Epithelial cell of proximal tubule (primary cell): Measurements from ENCODE around the gene RALGAPB. TPM values are rescaled to one million over a fixed set of nuclear protein-coding genes. Genes with fewer than 3 reads are reported as not detected.

ENCODE experiments used
- DNase-seq: peaks from one replicate; pipeline ENCODE4 v3.0.0-alpha.2; 2011; ENCODE audit warnings: low read depth
- H3K4me3 ChIP-seq: 2 replicates; pipeline ENCODE4 v1.5.1; 2011; ENCODE audit warnings: low read depth, mild to moderate bottlenecking, low read length
- total RNA-seq: library from RNA; depleted of rRNA; stranded (reverse); fragments of >200 nt; gene quantifications from 2 replicates; pipeline ENCODE4 v1.2.3, GENCODE V29; 2015
- TF ChIP-seq, protein P1 (sequence below): conservative IDR thresholded peaks from 2 replicates; pipeline ENCODE4 v1.5.1; 2012; ENCODE audit warnings: low read depth, mild to moderate bottlenecking, low read length

Gene RALGAPB
- total RNA-seq, 1 donor from 2014 or later: 19.1 TPM

DNA sequence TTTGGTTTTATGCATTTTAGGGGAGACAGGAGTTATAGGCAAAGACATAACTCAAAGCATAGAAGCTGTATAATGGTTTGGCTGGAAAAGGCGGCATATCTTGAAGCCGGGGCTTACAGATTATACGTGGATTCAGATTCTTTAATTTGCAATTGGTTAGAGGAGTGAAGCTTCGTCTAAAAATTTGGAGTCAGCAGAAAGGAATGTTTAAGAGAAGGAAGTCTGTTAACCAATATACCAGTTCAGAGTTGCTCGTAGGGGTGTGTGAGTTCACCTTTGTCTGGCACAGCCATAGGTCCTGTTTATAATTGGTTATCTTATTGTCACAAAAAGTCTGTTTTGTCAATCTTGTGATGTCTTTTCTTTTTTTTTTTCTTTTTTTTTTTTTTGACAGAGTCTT, 137.9 kb downstream of the RALGAPB start:
- DNase-seq: peak; percentile 37
- TF ChIP-seq, protein P1, sequence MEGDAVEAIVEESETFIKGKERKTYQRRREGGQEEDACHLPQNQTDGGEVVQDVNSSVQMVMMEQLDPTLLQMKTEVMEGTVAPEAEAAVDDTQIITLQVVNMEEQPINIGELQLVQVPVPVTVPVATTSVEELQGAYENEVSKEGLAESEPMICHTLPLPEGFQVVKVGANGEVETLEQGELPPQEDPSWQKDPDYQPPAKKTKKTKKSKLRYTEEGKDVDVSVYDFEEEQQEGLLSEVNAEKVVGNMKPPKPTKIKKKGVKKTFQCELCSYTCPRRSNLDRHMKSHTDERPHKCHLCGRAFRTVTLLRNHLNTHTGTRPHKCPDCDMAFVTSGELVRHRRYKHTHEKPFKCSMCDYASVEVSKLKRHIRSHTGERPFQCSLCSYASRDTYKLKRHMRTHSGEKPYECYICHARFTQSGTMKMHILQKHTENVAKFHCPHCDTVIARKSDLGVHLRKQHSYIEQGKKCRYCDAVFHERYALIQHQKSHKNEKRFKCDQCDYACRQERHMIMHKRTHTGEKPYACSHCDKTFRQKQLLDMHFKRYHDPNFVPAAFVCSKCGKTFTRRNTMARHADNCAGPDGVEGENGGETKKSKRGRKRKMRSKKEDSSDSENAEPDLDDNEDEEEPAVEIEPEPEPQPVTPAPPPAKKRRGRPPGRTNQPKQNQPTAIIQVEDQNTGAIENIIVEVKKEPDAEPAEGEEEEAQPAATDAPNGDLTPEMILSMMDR: no peak
- H3K4me3 ChIP-seq: no peak overlapping the region

DNA sequence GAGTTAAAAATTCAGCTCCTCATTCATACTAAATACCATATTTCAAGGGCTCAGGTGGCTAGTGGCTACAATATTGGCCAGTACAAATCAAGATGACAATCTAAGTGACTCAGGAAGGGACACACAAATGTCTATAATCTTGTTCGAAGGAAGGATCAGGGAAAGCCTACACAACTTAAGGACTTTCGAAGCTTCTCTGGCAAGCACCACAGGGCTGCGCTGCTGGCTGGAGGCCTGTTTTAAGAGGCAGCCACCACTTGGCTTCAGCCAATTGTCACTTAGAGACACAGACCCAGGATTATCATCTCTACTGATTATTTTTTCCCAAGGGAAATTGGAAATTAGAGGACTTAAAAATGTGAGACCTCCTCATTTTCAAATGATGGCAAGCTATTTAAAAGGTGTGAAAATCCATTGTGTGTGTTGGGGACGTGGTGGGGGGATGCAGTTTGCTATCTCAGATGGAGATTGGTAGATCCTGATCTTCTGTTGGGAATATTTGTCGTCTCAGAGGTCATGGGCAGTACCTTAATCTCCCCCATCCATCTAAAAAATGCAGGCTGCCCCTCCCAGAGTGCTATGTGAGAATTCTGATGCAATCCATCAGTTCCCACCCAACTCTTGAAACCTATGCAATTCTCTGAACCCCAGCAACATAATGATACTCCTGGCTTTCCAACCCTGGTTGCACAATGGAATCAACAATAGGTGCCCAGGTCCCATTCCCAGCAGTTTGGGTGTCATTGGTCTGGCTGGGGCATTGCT, 140.3 kb downstream of the RALGAPB start:
- no peak overlapping the region for H3K4me3 ChIP-seq
- DNase-seq: no peak
- TF ChIP-seq, protein P1: no peak

DNA sequence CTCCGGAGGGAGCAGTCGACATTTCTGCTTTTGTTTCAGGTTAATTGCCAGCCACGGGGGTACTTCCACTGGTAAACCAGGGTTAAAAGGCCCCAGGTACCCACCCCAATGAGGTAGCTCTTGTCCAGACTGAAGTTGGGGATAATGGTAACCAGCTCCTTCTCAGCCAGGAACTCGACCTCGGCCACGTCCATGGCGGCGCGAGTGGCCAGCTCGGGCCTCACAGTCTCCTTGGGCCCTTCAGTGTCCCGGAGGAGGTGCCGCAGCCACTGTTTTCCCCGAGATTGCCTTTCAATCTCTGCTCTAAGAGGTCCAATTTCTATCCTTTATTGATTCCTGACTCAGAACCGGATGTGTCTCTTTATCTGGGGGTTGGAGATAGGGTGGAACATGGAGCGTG, 142.6 kb downstream of the RALGAPB start:
- no peak for DNase-seq
- TF ChIP-seq, protein P1: no peak
- no peak overlapping the region for H3K4me3 ChIP-seq

DNA sequence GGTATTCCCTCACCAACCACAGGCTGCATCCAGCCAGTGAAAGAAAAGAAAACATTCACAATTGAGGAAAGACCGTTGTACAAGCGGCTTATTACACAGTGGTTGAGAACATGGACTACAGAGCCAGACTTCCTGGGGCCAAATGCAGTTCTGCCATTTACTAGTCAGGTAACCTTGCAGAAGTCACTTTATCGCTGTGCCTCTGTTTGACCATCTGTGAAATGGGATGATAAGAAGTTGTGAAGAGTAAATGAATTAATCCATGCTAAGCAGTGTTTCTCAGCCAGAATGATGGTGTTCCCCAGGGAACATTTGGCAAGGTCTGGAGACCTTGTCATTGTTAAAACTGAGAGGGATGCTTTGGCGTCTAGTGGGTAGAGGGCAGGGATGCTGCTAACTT, 143.8 kb downstream of the RALGAPB start:
- DNase-seq: no peak
- no peak overlapping the region for H3K4me3 ChIP-seq
- TF ChIP-seq, protein P1: no peak

DNA sequence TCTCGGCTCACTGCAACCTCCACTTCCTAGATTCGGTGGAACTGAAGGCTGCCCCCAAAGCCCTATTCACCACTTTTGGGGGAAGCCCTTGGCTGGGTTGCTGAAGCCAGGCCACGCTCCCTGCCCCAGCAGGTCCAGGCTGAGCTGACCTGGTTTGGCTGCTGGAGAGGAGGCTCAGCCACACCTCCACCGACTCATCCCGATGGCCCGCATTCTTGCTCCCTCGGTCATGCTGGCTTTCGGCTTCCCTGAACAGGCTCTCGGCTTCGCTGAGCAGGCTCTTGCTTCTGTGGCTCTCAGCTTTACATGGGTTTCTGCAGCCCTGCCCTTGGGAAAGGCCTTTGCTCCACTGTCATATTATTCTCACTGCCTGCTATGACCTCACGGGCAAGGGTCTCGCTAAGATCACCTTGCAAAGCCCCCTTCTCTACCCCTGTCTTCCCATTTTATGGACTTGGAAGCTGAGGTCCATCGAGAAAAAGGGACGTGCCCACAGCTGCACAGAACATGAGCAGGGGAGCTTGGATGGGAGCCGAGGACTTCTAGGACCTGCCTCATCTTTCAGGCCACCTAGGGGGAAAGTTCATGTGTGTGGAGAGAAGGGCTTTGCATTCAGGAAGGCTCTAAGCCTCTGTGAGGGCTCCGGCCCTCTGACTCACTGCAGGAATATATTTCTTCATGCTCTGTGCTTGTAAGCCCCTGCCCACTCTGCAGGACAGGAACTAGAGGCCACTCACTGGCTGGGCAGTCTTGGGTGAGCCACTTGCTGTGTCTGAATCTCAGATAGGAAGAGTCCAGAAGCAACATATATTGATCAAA, 144.6 kb downstream of the RALGAPB start:
- DNase-seq: peak; percentile 71
- peak overlapping the region; percentile 3 for H3K4me3 ChIP-seq
- TF ChIP-seq, protein P1: no peak

DNA sequence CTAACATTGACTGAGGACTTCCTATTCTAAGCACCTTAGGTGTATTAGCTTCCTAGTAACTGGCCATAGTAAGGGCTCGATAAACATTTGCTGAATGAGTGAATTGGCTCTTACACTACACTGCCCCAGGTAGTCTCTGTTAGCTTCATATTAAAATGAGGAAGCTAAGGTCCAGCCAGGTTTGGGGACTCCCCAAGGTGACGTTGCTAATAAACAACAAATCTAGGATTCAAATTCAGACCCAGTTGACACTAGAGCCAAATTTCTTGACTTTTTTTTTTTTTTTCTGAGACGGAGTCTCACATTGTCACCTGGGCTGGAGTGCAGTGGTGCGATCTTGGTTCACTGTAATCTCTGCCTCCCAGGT, 145.2 kb downstream of the RALGAPB start:
- no peak for DNase-seq
- no peak overlapping the region for H3K4me3 ChIP-seq
- TF ChIP-seq, protein P1: no peak

DNA sequence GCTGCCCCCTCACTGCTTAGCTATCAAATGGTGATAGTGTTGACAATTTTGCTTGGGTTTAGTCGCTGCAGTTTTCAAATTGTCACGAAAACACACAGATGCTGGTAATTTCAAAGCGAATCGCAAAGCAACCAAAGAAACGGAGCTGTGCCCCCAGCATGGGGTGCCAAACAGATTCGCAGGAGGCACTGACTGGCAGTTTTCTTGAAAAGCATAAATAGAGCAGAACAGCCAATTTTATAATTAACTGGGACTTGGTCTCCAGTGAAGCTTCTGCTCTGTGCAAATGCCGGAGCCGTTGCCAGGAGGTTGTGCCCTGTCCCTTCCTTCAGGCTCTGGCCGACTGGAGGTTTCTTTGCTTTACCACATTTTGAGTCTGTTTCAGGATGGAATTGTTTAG, 147.8 kb downstream of the RALGAPB start:
- no peak for DNase-seq
- H3K4me3 ChIP-seq: no peak overlapping the region
- TF ChIP-seq, protein P1: no peak
